Measurements from ENCODE around the gene LCN12. TPM values are rescaled to one million over a fixed set of nuclear protein-coding genes. Genes with fewer than 3 reads are reported as not detected.
A peak's percentile ranks its signal among the peaks of the same experiment; 100 is the strongest.

LCN12 gene
- total RNA-seq, 1 donor from 2014 or later, result 1.5 TPM

DNA sequence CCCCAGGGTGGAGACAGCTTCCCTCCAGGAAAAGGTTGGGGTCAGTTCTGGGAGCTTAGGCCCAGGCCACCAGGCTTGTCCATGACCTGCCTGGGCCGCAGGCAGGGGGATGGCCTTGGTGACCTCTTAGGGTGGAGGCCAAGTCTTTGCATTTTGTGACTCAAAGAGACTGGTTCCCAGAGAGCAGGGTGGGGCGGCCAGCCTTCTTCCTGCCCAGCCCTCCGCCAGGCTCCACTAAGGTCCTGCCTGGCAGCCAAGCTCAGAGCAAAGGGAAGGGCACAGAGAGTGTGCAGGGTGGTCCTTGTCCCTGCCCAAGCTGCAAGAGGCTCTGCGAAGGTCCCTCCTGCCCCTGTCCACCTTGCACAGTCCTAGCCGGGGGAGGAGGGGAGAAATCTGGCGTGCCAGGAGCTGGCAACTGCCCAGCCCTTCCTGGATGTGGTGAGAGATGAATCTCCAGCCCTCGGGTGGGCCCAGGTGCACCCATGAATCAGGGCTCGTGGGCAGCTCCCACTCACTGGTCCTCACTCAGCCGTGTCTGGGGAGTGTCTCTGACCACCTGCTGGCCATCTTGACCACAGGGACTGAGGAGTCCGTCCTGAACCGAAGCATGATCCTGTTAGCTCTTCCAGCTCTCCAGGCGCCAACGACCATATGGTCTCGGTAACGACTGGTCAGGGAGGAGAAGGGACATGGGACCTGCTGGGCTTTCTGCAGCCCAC is 22.9 kb downstream of the LCN12 start:
- Mint-ChIP-seq H3K4me1 (ENCODE audit: unreplicated experiment) (no peaks in the 10 kb centered on the region), H3K4me3 (ENCODE audit: unreplicated experiment) (no peak overlapping the region)
- TF ChIP-seq, protein P1, sequence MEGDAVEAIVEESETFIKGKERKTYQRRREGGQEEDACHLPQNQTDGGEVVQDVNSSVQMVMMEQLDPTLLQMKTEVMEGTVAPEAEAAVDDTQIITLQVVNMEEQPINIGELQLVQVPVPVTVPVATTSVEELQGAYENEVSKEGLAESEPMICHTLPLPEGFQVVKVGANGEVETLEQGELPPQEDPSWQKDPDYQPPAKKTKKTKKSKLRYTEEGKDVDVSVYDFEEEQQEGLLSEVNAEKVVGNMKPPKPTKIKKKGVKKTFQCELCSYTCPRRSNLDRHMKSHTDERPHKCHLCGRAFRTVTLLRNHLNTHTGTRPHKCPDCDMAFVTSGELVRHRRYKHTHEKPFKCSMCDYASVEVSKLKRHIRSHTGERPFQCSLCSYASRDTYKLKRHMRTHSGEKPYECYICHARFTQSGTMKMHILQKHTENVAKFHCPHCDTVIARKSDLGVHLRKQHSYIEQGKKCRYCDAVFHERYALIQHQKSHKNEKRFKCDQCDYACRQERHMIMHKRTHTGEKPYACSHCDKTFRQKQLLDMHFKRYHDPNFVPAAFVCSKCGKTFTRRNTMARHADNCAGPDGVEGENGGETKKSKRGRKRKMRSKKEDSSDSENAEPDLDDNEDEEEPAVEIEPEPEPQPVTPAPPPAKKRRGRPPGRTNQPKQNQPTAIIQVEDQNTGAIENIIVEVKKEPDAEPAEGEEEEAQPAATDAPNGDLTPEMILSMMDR (IDR thresholded peaks at IDR 0.05; ENCODE audit: unreplicated experiment), result no peak

DNA sequence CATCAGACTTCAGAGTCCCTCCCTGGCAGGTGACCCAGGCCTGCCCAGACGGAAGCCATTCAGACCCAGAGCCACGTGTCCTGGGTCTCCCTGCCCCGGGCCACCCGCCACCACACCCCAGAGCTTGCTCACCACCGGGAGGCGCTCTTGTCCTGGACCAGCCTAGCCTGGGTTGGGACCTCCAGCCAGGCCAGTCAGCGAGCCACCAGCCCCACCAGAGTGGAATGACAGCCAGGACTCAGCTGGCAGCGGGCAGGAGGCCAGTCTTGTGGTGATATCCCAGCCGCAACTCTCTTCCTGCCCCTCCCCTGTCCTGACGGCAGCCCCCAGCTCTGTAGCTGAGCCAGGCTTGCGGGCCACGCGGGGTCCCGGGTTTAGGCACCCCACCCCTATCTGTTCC is 23.6 kb downstream of the LCN12 start:
- peak; percentile 55 for DNase-seq (ENCODE audit: low spot score)
- Mint-ChIP-seq H3K4me3 (ENCODE audit: unreplicated experiment) (no peak overlapping the region), H3K9me3 (ENCODE audit: unreplicated experiment) (no peaks in the 10 kb centered on the region), H3K27ac (ENCODE audit: unreplicated experiment) (no peak overlapping the region), H3K4me1 (ENCODE audit: unreplicated experiment) (no peaks in the 10 kb centered on the region), H3K27me3 (ENCODE audit: unreplicated experiment) (peaks cover 5% of the 10 kb centered on the region), H3K36me3 (ENCODE audit: low read depth, unreplicated experiment) (peaks cover 1% of the 10 kb centered on the region)
- TF ChIP-seq, protein P1 (IDR thresholded peaks at IDR 0.05; ENCODE audit: unreplicated experiment), result no peak

More for the DNA sequence above, 22.9 kb downstream of the LCN12 start:
- no peaks in the 10 kb centered on the region for H3K36me3 Mint-ChIP-seq (ENCODE audit: low read depth, unreplicated experiment)
- H3K27ac Mint-ChIP-seq (ENCODE audit: unreplicated experiment), result no peak overlapping the region
- no peaks in the 10 kb centered on the region for H3K9me3 Mint-ChIP-seq (ENCODE audit: unreplicated experiment)
- peaks cover 3% of the 10 kb centered on the region for H3K27me3 Mint-ChIP-seq (ENCODE audit: unreplicated experiment)
- DNase-seq (ENCODE audit: low spot score), result no peak

DNA sequence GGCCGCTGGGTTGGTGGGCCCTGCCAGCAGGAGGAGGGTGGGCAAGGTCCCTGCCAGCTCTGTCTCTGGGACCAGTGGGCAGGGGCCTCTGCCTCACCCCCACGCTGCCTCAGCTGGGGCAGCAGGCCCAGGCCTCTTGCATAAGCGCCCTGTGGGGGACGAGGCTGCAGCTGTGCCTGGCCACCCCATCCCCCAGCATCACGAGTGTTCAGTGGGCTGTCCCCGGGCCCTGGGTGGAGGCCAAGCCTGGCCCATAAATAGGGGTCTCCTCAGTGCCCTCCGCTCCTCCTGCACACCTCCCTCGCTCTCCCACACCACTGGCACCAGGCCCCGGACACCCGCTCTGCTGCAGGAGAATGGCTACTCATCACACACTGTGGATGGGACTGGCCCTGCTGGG is 25.1 kb downstream of the LCN12 start, which contains the start of gene PTGDS:
PTGDS (plus strand) TSS at position 282 of the 400 bp plus-strand sequence; CDS start at position 357, 75 bp downstream.
- no peaks in the 10 kb centered on the region for H3K9me3 Mint-ChIP-seq (ENCODE audit: unreplicated experiment)
- H3K27ac Mint-ChIP-seq (ENCODE audit: unreplicated experiment), result no peak within 1 kb of the TSS
- H3K27me3 Mint-ChIP-seq (ENCODE audit: unreplicated experiment), result peaks cover 8% of the 10 kb centered on the region
- H3K4me1 Mint-ChIP-seq (ENCODE audit: unreplicated experiment), result no peaks in the 10 kb centered on the region
- H3K36me3 Mint-ChIP-seq (ENCODE audit: low read depth, unreplicated experiment), result peaks cover 4% of the 10 kb centered on the region
- H3K4me3 Mint-ChIP-seq (ENCODE audit: unreplicated experiment), result no peak within 1 kb of the TSS
- TF ChIP-seq, protein P1 (IDR thresholded peaks at IDR 0.05; ENCODE audit: unreplicated experiment), result no peak
- no peak for DNase-seq (ENCODE audit: low spot score)

DNA sequence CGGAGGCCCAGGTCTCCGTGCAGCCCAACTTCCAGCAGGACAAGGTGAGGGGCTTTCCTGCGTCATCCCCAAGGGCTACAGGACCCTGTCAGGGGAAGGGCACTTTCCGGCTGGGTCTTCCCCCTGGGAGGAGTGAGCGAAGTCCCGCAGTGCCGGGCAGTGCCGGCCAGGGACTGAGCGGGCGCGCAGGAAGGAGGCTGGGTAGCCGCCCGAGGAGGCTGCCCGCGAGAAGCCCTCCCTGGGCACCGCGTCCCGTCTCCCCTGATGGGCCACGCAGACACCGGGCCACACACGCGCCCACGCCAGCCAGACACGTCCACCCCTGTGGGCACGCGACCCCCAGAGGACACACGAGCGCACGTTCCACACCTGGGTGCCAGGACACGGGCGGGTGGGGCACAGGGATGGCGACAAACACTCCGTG is 25.6 kb downstream of the LCN12 start:
- Mint-ChIP-seq H3K27me3 (ENCODE audit: unreplicated experiment) (peaks cover 8% of the 10 kb centered on the region), H3K4me1 (ENCODE audit: unreplicated experiment) (no peaks in the 10 kb centered on the region), H3K4me3 (ENCODE audit: unreplicated experiment) (no peak overlapping the region), H3K9me3 (ENCODE audit: unreplicated experiment) (no peaks in the 10 kb centered on the region), H3K36me3 (ENCODE audit: low read depth, unreplicated experiment) (peaks cover 4% of the 10 kb centered on the region), H3K27ac (ENCODE audit: unreplicated experiment) (no peak overlapping the region)
- TF ChIP-seq, protein P1 (IDR thresholded peaks at IDR 0.05; ENCODE audit: unreplicated experiment), result no peak
- no peak for DNase-seq (ENCODE audit: low spot score)

Data from endothelial cell (in vitro differentiated cells).